Activated naive CD4-positive, alpha-beta T cell treated with anti-CD3 and anti-CD28 coated beads for 36 hours (primary cell): ENCODE measurements around the gene SYTL3. TPM values are rescaled to one million over a fixed set of nuclear protein-coding genes. Genes with fewer than 3 reads are reported as not detected.
"Not testable (repeated sequence)": the region's sequence is repeated elsewhere in the genome, so short reads cannot be mapped to it uniquely, and the experiment has no call there.

Experiments used
- CTCF ChIA-PET: fragments of 350-600 bp; sonication (Branson Sonifier 250); formaldehyde crosslinking; loops from one replicate; lab custom pipeline; 2021; ENCODE audit warnings: antibody characterized with exemption; lab: Charles Lee
- DNase-seq: peaks from one replicate; pipeline ENCODE4 v3.0.0-alpha.2; 2020
- H3K27ac Mint-ChIP-seq: one replicate; pipeline ENCODE4 v1.8.0; 2021; ENCODE audit warnings: mild to moderate bottlenecking, mixed read lengths
- H3K27me3 Mint-ChIP-seq: one replicate; pipeline ENCODE4 v1.8.0; 2021; ENCODE audit warnings: low read depth, mixed read lengths
- H3K36me3 Mint-ChIP-seq: one replicate; pipeline ENCODE4 v1.8.0; 2021; ENCODE audit warnings: low read depth, mixed read lengths
- H3K4me1 Mint-ChIP-seq: one replicate; pipeline ENCODE4 v1.8.0; 2021; ENCODE audit warnings: low read depth, mixed read lengths
- H3K4me3 Mint-ChIP-seq: one replicate; pipeline ENCODE4 v1.8.0; 2021; ENCODE audit warnings: mild to moderate bottlenecking, moderate library complexity, mixed read lengths
- H3K9me3 Mint-ChIP-seq: one replicate; pipeline ENCODE4 v1.8.0; 2021; ENCODE audit warnings: mixed read lengths
- intact Hi-C: fragments of 100-400 bp; cut with micrococcal nuclease; formaldehyde crosslinking; loops from one replicate; pipeline ENCODE4 v1.15.1; 2023
- total RNA-seq, 2 experiments: library from RNA; stranded (reverse); gene quantifications; one replicate each; pipeline ENCODE4 v1.2.3, GENCODE V29; 2021

The SYTL3 gene
- total RNA-seq, 2 experiments from 2014 or later = 115 to 120 TPM

DNA sequence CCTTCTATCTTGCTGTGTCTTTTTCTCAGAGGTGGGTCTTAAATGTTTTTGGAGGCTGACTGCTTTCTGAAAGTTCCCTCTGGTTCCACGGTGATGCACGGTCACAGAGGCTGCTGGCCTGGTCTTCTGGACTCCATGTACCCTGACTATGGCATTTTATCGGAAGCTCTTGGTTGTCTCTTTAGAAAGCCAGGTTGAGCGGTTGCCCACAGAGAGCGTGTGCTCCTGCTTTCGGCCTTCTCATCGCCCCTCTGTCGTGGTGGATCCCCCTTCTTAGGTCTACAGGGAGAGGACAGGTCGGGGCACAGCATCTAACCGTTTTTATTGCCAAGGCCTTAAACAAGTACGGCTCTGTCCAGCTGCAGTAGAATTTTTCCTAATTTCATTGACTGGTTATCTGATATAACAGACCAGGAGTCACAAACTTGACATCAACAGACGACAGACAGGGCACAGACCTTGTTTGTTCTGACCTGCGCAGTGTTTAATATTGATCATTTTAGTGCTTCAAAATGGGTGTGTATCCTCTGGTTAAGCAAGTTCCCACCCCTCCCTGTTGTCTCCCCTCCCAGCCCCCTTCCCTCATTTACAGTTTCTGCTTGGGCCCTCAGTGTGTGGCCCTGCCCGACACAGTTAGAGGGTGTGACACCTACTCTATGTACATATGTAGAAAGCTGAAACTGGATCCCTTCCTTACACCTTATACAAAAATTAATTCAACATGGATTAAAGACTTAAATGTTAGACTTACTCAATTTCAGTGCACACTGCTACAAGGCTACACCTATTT lies 24.7 kb downstream of the SYTL3 start:
- H3K4me1 Mint-ChIP-seq = peaks cover 9% of the 10 kb centered on the region
- CTCF ChIA-PET = no interaction called here
- DNase-seq = no peak
- H3K27ac Mint-ChIP-seq = no peak overlapping the region
- no peaks in the 10 kb centered on the region for H3K27me3 Mint-ChIP-seq
- intact Hi-C loops = no loop called here
- no peaks in the 10 kb centered on the region for H3K9me3 Mint-ChIP-seq
- H3K36me3 Mint-ChIP-seq = peaks cover 50% of the 10 kb centered on the region
- H3K4me3 Mint-ChIP-seq = no peak overlapping the region

DNA sequence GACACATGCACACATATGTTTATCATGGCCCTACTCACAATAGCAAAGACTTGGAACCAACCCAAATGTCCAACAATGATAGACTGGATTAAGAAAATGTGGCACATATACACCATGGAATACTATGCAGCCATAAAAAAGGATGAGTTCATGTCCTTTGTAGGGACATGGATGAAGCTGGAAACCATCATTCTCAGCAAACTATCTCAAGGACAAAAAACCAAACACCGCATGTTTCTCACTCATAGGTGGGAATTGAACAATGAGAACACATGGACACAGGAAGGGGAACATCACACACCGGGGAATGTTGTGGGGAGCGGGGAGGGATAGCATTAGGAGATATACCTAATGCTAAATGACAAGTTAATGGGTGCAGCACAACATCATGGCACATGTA lies 27.2 kb downstream of the SYTL3 start:
- H3K36me3 Mint-ChIP-seq = peaks cover 57% of the 10 kb centered on the region
- CTCF ChIA-PET = interaction anchor here (0.6 to 2.0 kb wide), 3 partner anchors 10 to 18 kb away, joined by 3 to 13 read pairs (median 3); no protein-coding TSS in a partner anchor
- H3K4me3 Mint-ChIP-seq, H3K27ac Mint-ChIP-seq, DNase-seq, H3K4me1 Mint-ChIP-seq, H3K27me3 Mint-ChIP-seq, intact Hi-C loops, H3K9me3 Mint-ChIP-seq: not testable (repeated sequence)

DNA sequence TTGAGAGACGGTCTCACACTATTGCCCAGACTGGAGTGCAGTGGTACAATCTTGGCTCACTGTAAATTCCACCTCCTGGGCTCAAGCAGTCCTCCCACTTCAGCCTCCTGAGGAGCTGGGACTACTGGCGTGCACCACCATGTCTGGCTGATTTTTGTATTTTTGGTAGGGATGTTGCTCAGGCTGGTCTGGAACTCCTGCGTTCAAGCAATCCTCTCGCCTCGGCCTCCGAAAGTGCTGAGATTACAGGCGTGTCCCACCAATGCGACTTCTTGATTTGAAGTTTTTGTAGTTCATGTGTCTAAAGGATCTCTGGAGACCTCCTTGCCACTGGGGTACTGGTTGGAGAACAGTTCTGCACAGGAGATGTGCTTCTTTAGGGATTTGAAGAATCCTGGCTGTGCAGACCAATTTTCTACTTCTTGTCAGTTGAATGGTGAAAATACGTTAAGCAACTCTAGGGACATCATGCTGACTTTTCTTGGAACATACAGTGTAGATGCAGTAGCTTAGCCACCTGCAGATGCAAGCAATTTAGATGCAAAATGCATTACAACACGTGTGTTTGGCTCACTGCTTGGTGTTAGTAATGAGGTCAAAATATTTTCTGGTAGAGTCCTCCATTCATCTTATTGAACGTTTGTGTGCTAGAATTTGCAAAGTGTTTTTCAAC lies 28.2 kb downstream of the SYTL3 start:
- intact Hi-C loops = no loop called here
- Mint-ChIP-seq H3K9me3 (no peaks in the 10 kb centered on the region), H3K36me3 (peaks cover 60% of the 10 kb centered on the region), H3K4me3 (no peak overlapping the region), H3K27ac (no peak overlapping the region), H3K4me1 (peaks cover 7% of the 10 kb centered on the region), H3K27me3 (no peaks in the 10 kb centered on the region)
- DNase-seq = no peak
- CTCF ChIA-PET = interaction anchor here (1.3 to 2.0 kb wide), 2 partner anchors 13 to 19 kb away, joined by 3 to 13 read pairs; no protein-coding TSS in a partner anchor

DNA sequence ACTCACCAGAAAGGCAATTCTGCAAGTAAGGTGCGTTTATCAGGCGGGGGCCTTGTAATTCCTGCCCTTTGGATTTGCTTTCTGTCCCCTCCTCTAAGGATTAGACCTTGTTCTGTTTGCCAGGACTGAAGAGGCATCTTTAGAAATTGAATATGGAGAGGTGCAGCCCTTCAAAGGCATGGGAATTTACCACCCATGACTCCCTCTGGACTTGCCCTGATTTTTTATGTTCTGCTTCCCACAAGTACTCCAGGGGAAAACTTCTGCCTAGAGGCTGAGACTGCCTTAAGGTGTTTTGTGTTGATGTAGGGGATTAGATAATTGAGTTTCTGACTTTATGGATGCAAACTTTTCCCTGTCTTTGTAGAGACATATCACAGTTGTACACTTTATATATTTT lies 30.2 kb downstream of the SYTL3 start:
- peaks cover 66% of the 10 kb centered on the region for H3K36me3 Mint-ChIP-seq
- H3K27ac Mint-ChIP-seq = no peak overlapping the region
- intact Hi-C loops = no loop called here
- no peak for DNase-seq
- CTCF ChIA-PET = no interaction called here
- no peak overlapping the region for H3K4me3 Mint-ChIP-seq
- H3K27me3 Mint-ChIP-seq = no peaks in the 10 kb centered on the region
- no peaks in the 10 kb centered on the region for H3K9me3 Mint-ChIP-seq
- peaks cover 25% of the 10 kb centered on the region for H3K4me1 Mint-ChIP-seq

DNA sequence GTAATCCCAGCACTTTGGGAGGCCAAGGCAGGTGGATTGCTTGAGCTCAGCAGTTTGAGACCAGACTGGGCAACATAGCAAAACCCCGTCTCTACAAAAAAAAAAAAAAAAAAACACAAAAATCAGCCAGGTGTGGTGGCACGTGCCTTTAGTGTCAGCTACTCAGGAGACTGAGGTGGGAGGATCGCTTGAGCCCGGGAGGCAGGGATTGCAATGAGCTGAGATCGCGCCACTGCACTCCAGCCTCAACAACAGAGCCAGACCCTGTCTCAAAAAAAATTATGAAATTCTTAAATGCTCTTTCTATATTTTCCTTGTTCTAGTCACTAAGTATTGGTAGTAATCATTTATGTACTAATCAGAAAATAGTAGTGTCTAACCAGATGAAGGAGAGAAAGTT lies 30.6 kb downstream of the SYTL3 start:
- H3K27ac Mint-ChIP-seq = no peak overlapping the region
- H3K4me3 Mint-ChIP-seq = no peak overlapping the region
- DNase-seq = no peak
- CTCF ChIA-PET = no interaction called here
- no peaks in the 10 kb centered on the region for H3K9me3 Mint-ChIP-seq
- no peaks in the 10 kb centered on the region for H3K27me3 Mint-ChIP-seq
- H3K4me1 Mint-ChIP-seq = peaks cover 28% of the 10 kb centered on the region
- intact Hi-C loops = no loop called here
- peaks cover 63% of the 10 kb centered on the region for H3K36me3 Mint-ChIP-seq

DNA sequence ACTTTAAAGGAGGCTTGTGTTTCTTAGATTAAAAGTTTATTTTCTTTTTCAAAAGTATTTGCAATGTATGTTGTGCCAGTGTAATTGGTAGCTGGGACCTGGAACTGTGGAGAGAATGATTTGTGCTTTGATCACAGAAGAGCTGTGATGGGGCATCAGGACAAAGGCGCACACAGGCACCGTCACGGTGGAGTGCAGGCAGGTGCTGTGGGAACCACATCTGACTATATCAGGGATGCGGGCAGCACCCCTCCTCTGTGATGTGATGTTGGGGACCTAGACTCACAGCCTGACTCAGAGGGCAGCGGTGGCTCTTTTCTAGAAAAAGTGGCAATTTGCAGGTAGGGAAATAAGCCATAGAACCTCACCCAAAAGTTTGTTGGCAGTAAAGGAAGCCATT lies 34.5 kb downstream of the SYTL3 start:
- intact Hi-C loops = no loop called here

DNA sequence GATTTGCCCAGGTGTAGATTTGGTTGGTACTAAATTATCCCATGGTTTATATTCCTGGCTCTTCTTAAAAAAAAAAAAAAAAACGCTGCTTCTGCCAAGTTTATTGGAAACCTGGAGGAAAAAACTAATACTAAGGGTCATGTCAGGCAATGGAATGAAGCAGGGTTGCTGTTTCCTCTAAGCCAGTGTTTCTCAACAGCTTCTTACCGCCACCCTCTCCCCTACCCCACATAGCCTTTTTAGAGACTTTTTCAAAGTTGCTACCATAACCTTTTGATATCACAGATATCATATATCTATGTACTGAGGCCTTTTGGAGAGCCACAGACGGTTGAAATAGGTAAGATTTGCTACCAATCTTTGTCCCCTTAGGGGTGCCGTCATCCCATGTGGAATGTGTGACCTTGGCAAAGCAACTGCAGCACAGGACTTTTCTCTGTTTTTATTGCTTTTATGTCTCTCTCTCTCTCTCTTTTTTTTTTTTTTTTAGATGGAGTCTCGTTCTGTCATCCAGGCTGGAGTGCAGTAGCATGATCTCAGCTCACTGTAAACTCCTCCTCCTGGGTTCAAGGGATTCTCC lies 35.0 kb downstream of the SYTL3 start:
- H3K4me1 Mint-ChIP-seq = peaks cover 55% of the 10 kb centered on the region
- DNase-seq = no peak
- CTCF ChIA-PET = interaction anchor here (1.0 kb wide), 1 partner anchor 15 kb away, joined by 4 read pairs; no protein-coding TSS in a partner anchor
- no peak overlapping the region for H3K4me3 Mint-ChIP-seq
- H3K36me3 Mint-ChIP-seq = peaks cover 67% of the 10 kb centered on the region
- no peaks in the 10 kb centered on the region for H3K9me3 Mint-ChIP-seq
- H3K27ac Mint-ChIP-seq = no peak overlapping the region
- no peaks in the 10 kb centered on the region for H3K27me3 Mint-ChIP-seq
- intact Hi-C loops = no loop called here

More for the DNA sequence above, 34.5 kb downstream of the SYTL3 start:
- H3K27me3 Mint-ChIP-seq = no peaks in the 10 kb centered on the region
- peaks cover 53% of the 10 kb centered on the region for H3K4me1 Mint-ChIP-seq
- peaks cover 67% of the 10 kb centered on the region for H3K36me3 Mint-ChIP-seq
- no peak overlapping the region for H3K4me3 Mint-ChIP-seq
- CTCF ChIA-PET = interaction anchor here (1.0 kb wide), 1 partner anchor 15 kb away, joined by 4 read pairs; no protein-coding TSS in a partner anchor
- peak overlapping the region; percentile 51 for H3K27ac Mint-ChIP-seq
- peak; percentile 48 for DNase-seq
- no peaks in the 10 kb centered on the region for H3K9me3 Mint-ChIP-seq

DNA sequence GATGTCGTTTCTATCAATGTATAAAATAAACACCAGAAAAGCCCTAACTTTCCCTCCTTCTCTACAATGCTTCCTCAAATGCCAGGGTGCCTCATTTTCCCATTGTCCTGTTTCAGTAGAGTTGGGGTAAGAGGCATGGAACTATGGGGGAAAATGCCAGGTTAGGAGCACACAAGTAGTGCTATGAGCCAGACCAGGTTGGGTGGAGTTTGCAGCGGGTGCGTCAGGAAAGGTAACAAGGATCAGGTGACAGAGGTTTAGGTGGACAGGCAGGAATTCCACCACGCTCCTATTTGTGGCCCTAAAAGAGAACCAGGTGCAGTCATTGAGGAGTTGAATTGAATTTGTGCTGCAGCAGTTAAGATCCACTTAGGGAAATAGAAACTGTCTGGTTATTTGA lies 36.5 kb downstream of the SYTL3 start:
- Mint-ChIP-seq H3K36me3 (peaks cover 56% of the 10 kb centered on the region), H3K27ac (peak overlapping the region; percentile 81), H3K9me3 (no peaks in the 10 kb centered on the region), H3K27me3 (no peaks in the 10 kb centered on the region), H3K4me1 (peaks cover 68% of the 10 kb centered on the region), H3K4me3 (no peak overlapping the region)
- no peak for DNase-seq
- CTCF ChIA-PET = interaction anchor here (0.6 to 2.8 kb wide), 3 partner anchors 9 to 465 kb away, joined by 3 to 9 read pairs (median 5); no protein-coding TSS in a partner anchor
- intact Hi-C loops = loop anchor here (2.0 kb wide), 1 partner anchor 34 kb away; no protein-coding TSS in a partner anchor

DNA sequence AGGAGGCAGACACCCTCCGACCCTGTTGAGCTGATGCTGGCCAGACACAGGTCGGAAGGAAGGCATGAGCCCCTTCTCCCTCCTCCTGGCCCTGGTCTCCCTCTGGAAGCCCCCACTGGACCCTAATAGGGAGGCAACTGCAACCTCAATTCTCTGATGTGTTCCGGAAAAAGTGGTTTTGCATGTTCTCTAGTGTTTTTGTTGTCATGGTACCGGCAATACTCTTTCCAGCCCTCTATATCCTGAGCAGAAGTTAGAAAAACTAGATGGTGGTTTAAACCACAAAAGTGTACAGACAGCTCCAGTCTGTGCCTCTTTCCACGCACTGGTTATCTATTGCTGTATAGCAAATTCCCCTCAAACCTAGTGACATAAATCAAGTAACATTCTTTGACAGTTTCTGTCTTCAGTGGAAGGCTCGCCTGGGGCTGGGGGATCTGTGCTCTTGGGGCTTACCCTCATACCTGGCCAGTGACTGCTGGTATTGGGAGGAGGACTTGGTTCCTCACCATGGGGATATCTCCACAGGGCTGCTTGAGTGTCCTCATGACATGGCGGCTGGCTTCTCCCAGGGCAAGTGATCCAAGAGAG lies 37.0 kb downstream of the SYTL3 start:
- intact Hi-C loops = loop anchor here (1.0 to 2.0 kb wide), 2 partner anchors 34 kb away; no protein-coding TSS in a partner anchor
- Mint-ChIP-seq H3K4me1 (peaks cover 70% of the 10 kb centered on the region), H3K9me3 (no peaks in the 10 kb centered on the region), H3K27me3 (no peaks in the 10 kb centered on the region), H3K4me3 (no peak overlapping the region), H3K27ac (peak overlapping the region; percentile 81), H3K36me3 (peaks cover 51% of the 10 kb centered on the region)
- CTCF ChIA-PET = interaction anchor here (0.6 to 2.8 kb wide), 4 partner anchors 10 to 473 kb away, joined by 3 to 9 read pairs (median 6); no protein-coding TSS in a partner anchor
- peak; percentile 58 for DNase-seq

DNA sequence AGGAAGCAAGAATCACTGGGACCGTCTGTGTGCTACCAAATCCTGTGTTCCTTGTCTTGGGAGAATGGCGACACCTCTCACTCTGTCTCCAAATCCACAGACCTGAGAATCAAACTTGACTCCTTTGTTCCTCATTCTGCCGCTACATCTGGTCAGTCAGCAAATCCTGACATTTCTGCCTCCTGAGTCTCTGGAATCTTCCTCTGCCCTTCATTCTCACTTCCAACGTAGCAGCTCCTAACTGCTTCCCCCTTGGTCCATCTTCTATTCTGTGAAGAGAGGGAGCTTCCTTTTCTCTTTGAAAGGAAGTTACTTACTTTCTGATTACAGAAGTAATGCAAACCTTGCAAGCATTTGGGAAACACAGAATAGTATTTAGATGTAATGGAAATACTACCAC lies 37.7 kb downstream of the SYTL3 start:
- Mint-ChIP-seq H3K36me3 (peaks cover 52% of the 10 kb centered on the region), H3K4me1 (peaks cover 70% of the 10 kb centered on the region)
- intact Hi-C loops = loop anchor here (1.0 to 2.0 kb wide), 2 partner anchors 33 to 34 kb away; no protein-coding TSS in a partner anchor

DNA sequence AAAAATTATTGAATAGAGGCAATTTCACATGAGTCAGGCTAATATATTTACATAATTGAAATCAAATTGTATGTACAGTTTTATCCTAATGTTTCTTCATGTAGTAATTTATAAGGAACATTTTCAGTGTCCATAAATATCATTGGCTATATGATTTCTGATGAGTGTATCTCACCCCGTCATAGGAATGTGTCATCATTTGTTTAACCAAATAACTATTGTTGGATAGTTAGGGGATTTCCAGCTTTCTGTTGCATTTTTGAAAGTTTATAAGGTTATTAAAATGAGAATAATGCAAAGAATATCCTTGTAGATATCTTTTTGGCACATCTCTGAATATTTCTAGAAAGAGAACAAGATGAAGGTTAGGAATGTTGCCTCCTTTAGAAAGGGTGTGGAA lies 39.0 kb downstream of the SYTL3 start:
- peaks cover 63% of the 10 kb centered on the region for H3K4me1 Mint-ChIP-seq
- intact Hi-C loops = no loop called here
- H3K36me3 Mint-ChIP-seq = peaks cover 40% of the 10 kb centered on the region
- DNase-seq = no peak
- H3K27ac Mint-ChIP-seq = no peak overlapping the region
- H3K9me3 Mint-ChIP-seq = no peaks in the 10 kb centered on the region
- CTCF ChIA-PET = interaction anchor here (2.2 kb wide), 1 partner anchor 475 kb away, joined by 6 read pairs; no protein-coding TSS in a partner anchor
- no peak overlapping the region for H3K4me3 Mint-ChIP-seq
- no peaks in the 10 kb centered on the region for H3K27me3 Mint-ChIP-seq

More for the DNA sequence above, 37.7 kb downstream of the SYTL3 start:
- no peak for DNase-seq
- CTCF ChIA-PET = interaction anchor here (2.2 to 2.8 kb wide), 2 partner anchors 26 to 473 kb away, joined by 6 to 9 read pairs; no protein-coding TSS in a partner anchor
- Mint-ChIP-seq H3K27ac (peak overlapping the region; percentile 81), H3K9me3 (no peaks in the 10 kb centered on the region), H3K4me3 (no peak overlapping the region), H3K27me3 (no peaks in the 10 kb centered on the region)
